ENCODE results near the gene DTX2.
"Not testable (repeated sequence)": the region's sequence is repeated elsewhere in the genome, so short reads cannot be mapped to it uniquely, and the experiment has no call there.

Gene DTX2

DNA sequence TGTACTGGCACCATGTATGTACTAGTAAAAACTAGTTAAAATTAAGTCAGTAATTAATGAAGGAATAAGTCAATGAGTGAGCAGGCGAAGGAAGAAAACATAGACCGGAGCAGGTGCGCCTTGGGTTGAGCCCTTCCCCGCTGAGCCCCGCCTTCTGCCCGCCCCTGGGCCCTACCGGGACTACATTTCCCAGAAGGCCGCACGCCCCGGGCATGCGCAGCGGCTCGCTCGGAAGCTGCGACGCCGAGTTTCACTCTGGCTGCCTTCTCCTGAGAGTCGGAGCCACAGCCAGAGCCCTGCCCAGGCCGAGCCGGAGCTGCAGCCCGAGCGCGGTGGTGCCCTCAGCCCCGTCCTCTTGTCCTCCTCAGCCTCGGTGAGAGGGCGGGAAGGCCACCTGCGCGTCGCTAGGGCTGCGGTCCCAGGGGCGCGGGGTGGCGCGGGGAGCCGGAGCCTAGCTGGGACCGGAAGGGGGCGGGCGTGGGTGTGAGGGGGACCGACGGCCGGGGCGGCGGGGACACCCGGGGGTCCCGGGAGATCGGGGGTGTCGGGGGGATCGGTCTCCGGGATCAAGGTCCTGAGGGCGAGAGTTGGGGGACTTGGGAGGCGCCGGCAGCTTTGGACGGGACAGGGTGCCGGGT lies at the start of gene DTX2:
Gene DTX2, plus strand, starts transcription at position 246 of the 638 bp plus-strand sequence. CDS start 18,801 bp downstream, outside the sequence.
- not testable (repeated sequence) for FAIRE-seq

DNA sequence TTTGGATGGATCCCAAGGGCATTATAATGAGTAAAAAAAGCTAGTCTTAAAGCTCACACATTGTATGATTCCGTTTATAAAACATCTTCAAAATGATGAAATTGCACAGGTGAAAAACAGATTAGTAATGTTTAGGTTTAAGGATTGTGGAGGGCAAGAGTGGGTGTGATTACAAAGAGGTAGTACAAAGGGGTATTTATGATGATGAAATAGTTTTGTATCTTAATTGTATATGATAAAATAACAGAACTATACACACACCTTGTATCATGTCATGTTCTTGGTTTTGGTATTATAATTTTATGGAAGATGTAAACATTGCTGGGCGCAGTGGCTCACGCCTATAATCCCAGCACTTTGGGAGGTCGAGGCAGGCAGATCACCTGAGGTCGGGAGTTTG lies 49.3 kb upstream of the DTX2 start:
- FAIRE-seq: no peak

DNA sequence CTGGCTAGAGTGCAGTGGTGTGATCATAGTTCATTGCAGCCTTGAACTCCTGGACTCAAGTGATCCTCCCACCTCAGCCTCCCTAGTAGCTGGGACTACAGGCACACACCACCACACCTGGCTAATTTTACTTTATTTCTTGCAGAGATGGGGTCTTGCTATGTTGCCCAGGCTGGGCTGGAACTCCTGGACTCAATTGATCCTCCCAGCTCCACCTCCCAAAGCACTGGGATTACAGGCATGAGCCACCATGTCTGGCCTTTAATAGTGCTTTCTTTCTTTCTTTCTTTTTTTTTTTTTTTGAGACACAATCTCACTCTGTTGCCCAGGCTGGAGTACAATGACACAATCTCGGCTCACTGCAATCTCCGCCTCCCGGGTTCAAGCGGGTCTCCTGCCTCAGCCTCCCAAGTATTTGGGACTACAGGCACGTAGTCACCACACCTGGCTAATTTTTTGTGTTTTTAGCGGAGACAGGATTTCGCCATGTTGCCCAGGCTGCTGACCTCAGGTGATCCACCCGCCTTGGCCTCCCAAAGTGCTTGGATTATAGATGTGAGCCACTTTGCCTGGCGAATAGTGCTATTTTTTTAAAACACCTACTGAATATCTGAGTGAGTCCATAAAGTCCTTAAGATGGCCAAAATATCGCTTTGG lies 43.7 kb upstream of the DTX2 start:
- FAIRE-seq: not testable (repeated sequence)

DNA sequence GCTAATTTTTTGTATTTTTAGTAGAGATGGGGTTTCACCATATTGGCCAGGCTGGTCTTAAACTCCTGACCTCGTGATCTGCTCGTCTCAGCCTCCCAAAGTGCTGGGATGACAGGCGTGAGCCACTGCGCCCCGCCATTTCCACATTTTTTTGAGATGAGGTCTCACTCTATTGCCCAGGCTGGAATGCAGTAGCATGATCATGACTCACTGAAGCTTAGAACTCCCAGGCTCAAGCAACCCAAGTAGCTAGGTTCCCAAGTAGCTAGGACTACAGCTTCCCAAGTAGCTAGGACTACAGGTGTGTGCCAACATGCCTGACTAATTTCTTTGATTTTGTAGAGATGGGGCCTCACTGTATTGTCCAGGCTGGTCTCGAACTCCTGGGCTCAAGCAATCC lies 40.4 kb upstream of the DTX2 start:
- not testable (repeated sequence) for FAIRE-seq

DNA sequence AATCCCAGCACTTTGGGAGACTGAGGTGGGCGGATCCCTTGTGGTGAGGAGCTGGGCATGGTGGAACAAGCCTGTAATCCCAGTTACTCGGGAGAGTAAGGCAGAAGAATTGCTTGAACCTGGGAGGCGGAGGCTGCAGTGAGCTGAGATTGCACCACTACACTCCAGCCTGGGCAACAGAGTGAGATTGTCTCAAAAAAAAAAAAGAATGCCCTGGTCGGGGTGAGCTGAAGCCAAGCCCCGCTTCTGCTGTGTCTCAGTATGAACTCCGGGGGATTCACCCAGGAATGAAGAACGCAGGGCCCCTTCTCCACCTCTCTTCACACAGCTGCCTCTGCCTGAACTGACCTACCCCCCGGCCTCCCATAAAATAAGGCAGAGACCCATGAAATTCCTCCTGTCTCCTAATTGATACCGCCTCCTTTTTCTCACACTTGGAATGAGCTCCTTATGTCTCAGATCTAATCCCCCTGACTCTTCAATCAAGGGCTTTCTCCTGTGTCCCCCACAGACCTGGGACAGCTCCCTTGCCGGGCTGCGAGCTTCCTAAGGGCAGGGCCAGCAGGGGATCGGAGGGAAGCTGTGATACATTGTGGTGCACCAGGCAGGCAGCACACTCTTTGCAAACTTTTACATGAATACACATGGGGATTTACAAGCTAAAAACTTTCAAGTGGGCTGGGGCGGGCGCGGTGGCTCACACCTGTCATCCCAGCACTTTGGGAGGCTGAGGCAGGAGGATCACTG lies 37.7 kb upstream of the DTX2 start:
- FAIRE-seq: no peak

DNA sequence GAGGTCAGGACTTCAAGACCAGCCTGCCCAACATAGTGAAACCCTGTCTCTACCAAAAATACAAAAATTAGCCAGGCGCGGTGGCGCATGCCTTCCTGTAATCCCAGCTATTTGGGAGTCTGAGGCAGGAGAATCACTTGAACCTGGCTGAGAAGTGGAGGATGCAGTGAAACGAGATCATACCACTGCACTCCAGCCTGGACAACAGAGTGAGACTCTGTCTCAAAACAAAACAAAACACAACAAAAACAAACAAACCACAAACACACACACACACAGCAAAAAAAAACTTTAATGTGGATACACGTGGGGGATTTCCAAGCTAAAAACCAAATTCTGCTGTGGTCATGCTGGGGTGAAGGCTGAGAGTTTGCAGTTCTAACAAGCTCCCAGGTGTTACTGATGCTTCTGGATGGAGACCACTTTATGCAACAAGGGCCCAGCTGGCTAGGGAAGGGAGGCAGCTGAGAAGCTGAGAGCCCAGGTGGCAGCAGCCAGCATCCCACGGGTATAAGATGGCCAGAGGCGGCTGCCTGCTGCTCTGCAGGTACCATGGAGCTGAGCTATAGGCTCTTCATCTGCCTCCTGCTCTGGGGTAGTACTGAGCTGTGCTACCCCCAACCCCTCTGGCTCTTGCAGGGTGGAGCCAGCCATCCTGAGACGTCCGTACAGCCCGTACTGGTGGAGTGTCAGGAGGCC lies 36.9 kb upstream of the DTX2 start, which contains the start of gene ZP3:
Gene ZP3, plus strand, starts transcription at position 538 of the 699 bp plus-strand sequence. Its CDS starts 15 bp downstream, at position 553.
- FAIRE-seq: no peak

DNA sequence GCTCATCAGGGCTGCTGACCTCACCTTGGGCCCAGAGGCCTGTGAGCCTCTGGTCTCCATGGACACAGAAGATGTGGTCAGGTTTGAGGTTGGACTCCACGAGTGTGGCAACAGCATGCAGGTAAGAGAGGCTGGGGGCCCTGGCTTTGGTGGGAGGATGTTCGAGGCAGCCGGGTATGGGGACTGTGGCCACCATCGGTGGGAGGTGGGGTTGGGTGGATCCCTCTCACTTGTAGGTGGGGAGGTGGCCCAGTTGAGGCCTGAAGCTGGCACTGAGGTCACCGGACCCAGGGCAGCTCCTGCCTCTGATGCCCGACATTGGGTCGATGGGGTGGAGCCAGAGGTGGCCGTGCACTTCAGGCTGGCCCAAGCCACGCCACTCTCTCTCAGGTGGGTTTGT lies 36.4 kb upstream of the DTX2 start:
- FAIRE-seq: no peak

DNA sequence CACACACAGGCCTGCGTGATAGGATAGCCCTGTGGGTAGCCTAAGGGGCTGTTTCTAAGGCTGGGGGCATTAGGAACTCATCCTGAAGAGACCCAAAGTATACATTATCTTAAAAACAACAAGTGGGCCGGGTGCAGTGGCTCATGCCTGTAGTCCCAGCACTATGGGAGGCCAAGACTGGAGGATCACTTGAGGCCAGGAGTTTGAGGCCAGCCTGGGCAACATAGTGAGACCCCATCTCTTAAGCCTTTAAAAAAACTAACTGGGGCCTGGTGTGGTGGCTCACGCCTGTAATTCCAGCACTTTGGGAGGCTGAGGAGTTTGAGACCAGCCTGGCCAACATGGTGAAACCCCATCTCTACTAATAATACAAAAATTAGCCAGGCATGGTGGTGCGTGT lies 36.0 kb upstream of the DTX2 start:
- FAIRE-seq: not testable (repeated sequence)

DNA sequence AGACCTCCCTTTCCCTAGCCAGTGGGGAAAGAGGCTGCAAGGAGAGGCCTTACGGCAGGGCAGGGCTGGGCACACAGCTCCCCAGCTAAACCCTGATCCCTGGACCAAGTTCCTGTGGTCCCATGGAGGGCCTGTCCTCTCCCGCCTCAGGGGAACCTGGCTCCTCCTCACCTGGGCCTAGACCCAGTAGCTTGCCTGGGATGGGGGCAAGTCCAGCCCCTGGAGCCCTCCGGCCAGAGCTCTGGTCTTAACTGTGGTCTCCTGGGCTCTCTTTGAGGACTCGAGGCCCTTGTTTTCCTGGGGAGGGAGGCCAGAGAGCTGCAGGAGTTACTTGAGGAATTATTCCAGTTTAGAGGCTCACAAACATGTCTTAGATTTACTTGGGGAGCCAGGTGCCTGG lies 35.3 kb upstream of the DTX2 start:
- FAIRE-seq: no peak

DNA sequence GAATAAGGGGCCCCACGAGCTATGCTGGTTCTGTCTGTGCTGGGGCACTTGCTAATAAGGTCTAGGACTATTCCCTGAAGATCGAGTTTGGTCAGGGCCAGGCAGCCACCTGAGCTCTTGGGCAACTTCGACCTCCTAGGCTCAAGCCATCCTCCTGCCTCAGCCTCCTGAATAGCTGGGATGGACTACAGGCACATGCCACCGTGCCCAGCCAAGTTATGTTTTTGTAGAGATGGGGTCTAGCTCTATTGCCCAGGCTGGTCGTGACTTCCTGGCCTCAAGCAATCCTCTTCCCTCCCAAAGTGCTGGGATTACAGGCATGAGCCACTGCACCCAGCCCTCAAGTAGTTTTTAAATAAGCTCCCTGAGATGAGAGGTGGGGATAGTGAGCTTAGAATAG lies 33.9 kb upstream of the DTX2 start:
- no peak for FAIRE-seq

DNA sequence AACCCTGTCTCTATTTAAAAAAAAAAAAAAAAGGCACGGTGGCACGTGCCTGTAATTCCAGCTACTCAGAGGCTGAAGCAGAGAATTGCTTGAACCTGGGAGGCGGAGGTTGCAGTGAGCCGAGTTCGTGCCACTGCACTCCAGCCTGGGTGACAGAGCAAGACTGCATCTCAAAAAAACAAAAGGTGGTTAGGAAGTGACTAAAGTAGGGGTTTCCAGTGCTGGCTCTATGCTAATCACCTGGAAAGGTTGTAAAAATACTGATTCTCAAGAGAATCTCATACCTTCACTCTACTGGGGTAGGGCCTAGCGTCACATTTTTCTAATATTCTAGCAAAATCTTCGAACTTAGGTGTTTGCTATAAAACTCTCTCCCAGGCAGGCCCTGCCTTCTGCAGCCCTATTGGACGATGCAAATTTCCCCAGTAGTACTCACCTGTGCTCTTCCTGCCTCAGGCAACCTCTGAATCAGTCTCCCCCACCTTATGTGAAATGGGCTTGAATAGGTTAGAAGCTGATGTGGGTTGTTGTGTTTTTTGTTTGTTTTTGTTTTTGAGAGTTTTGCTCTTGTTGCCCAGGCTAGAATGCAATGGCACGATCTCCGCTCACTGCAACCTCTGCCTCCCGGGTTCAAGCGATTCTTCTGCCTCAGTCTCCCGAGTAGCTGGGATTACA lies 33.2 kb upstream of the DTX2 start:
- FAIRE-seq: no peak

DNA sequence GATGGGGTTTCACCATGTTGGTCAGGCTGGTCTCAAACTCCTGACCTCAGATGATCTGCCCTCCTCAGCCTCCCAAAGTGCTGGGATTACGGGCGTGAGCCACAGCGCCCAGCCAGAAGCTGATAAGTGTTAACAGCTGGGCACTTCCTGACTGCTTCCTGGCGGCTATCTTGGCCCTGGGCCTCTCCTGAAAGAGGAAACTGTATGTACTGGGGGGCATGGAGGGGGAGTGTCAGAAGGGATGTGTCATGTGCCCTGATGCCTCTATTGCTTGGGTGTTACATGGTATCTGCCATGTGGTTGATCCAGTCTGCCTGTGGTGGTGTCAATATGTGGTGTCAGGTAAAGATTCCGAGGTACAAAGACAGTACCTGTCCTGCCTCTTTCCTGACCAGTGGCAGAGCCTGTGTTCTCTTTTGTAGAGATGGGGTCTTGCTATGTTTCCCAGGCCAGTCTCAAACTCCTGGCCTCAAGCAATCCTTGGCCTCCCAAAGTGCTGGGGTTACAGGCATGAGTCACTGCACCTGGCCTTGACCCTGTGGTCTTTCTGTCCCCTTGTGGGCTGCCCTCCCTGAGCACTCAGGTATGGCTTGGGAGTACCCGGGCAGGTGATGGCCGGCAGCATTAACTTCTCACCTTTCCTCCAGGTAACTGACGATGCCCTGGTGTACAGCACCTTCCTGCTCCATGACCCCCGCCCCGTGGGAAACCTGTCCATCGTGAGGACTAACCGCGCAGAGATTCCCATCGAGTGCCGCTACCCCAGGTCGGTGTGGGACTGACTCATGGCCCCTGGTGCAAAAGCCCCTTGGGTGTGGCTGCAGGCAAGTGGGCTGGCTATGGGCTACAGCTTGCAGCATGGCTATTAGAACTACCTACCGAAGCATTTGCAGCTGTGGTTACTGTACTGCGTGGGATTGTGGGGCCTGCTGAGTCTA lies 32.4 kb upstream of the DTX2 start:
- no peak for FAIRE-seq

DNA sequence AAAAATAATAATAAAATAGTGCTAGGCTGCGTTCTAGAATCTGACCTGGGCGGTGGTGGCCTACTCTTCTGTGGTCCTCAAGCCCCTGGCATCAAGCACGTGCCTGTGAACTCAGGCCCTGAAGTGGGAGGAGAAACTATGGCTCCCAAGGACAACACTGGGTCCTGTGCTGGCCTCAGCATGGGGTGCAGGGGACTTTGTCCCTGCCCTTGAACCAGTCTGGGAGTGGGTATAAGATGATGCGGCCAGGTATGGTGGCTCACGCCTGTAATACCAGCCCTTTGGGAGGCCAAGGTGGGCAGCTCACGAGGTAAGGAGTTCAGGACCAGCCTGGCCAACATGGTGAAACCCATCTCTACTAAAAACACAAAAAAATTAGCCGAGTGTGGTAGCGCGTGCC lies 31.3 kb upstream of the DTX2 start:
- no peak for FAIRE-seq

DNA sequence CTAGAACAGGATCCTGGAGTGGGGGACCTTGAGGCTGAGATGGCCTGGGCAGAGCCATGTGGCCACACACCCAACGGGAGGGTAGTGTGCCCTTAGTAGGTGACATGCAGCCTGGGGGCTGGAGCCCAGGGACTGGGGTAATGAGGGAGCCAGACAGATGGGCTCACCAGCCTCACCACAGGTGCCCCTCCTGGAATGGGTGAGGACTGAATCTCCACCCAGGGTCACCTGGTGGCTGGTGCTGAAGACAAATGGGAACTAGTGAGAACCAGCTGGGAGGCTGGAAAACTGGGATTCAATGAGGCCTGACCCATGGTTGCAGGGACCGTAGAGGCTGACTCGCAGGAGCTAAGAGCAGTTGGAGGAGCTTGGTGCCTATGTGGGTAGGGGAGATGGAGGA lies 30.7 kb upstream of the DTX2 start:
- FAIRE-seq: no peak

DNA sequence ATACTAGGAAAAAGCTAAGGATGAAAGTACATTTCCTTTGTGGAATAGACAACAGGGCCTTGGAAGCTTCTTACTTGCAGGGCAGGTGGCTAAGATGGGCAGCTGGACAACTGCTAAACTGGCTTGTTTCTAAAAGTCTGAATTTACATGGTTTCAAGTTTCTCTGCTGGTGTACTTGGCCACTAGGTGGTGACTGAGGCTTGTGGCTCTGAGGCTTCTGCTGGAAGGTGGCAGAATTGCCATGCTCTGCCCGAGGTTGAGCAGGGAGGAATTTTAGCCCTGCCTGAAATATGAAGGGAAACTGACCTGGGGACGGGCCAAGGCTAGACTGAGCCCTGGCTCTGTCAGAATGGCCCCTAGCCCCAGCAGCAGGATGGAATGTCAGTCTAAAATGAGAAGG lies 23.6 kb upstream of the DTX2 start:
- not testable (repeated sequence) for FAIRE-seq

DNA sequence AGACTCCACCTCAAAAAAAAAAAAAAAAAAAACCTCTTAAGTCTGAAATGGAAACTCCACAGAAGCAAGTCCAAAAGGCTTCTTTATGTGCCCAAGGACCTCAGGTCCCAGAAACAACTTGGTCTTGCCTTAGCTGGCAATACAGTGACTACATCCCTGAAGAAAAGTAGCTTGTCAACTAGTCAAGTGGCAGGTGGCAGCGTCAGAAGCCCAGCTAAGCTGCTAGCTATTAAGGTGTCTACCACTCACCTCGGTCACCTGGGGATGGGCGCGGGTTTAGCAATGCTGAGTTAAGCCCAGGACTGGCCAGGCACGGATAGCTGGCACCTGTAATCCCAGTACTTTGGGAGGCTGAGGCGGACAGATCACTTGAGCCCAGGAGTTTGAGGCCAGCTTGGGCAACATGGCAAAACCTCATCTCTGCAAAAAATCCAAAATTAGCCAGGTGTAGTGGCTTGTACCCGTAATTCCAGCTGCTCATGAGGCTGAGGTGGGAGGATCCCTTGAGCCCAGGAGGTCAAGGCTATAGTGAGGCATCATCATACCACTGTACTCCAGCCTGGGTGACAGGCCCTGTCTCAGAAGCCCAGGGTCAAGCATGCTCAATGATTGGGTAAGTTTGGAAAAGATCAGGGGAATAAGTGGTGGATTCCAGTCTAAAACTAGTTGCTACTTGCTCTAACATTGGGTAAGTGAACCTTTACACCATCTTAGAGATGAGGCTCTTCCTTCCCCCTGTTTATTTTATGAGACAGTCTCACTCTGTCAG lies 22.2 kb upstream of the DTX2 start:
- FAIRE-seq: not testable (repeated sequence)

DNA sequence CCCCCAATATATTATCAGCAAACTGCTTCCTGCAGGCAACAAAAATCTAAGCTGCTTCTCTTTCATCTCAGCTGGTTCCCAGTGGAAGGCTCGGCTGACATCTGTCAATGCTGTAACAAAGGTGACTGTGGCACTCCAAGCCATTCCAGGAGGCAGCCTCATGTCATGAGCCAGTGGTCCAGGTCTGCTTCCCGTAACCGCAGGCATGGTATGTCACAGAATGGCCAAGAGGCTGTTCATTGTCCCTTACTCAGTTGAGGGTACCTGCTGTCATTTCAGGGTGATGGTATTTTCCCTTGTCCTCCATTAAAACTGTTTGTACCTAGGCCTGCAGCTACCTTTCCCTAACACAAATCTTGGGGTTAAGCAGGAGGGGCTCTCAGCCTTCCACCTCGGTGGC lies 21.1 kb upstream of the DTX2 start:
- not testable (repeated sequence) for FAIRE-seq

DNA sequence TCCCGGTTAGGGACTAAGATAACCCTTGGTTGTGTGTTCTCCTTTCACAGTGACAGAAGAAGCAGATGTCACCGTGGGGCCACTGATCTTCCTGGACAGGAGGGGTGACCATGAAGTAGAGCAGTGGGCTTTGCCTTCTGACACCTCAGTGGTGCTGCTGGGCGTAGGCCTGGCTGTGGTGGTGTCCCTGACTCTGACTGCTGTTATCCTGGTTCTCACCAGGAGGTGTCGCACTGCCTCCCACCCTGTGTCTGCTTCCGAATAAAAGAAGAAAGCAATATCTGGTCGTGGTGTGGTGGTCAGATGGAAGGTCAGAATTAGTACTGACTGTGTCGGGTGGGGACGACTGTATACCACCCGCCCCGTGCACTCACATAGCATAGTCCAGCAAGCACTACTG lies 19.7 kb upstream of the DTX2 start:
- not testable (repeated sequence) for FAIRE-seq

DNA sequence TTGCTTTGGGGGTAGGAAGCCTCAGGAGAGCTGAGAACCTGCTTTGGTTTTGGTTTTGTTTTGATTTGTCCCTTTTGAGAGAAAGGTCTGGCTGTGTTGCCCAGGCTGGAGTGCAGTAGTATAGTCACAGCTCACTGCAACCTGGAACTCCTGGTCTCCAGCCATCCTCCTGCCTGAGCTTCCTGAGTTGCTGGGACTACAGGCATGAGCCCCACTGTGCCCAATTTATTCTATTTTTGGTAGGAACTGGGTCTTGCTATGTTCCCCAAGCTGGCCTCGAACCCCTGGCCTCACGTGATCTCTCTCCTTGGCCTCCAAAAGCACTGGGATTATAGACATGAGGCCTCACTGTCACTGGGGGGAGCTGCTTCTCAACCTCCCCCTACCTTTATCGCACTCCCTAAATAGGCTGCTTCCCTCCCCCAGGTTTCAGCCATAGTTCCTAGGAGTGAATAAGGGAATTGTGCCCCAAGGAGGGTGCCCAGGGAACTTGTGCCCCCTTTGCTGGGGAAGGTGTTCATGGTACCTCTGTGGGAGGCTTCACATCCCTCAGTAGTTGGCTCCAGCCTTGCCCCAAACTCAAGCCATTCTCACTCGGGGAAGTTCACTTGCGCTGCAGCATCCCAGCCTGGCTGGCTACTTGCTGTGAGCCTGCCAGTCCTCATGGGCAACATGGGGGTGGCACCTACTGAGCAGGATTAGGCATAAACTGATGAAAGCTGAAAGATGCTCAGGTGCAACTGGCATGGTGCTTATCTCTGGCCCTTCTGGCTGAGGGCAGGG lies 18.7 kb upstream of the DTX2 start:
- not testable (repeated sequence) for FAIRE-seq

DNA sequence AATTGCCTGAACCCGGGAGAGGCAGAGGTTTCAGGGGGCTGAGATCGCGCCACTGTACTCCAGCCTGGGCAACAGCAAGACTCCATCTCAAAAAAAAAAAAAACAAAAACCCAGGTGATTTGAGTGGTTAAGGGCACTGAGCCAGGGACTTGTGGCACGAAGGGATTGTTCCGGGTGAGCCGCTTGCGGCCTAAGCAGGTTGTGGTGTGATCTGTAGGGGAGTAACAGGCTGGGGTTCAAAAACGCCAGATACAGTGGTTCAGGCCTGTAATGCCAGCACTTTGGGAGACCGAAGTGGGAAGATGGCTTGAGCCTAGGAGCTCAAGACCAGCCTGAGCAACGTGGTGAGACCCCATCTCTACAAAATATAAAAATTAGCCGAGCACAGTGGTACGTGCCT lies 17.7 kb upstream of the DTX2 start:
- not testable (repeated sequence) for FAIRE-seq
